DOHH2 (cell line): ENCODE measurements around the gene SDCBP2.

Source experiments
- CTCF ChIP-seq: fragments of 200-600 bp; sonication (generic); IDR thresholded peaks from one replicate; pipeline ENCODE4 v1.5.1; 2014; ENCODE audit warnings: antibody characterized with exemption, mild to moderate bottlenecking, low read depth, low read length; ENCODE audit not compliant: poor library complexity, severe bottlenecking
- EZH2phosphoT487 ChIP-seq: fragments of 200-600 bp; sonication (generic); IDR thresholded peaks from 2 replicates; pipeline ENCODE4 v1.6.1; 2017; ENCODE audit warnings: borderline replicate concordance, mild to moderate bottlenecking, antibody characterized with exemption, low read length, moderate library complexity, mixed read lengths

GRCh38 chr20:1287787-1288569, 41.0 kb downstream of the SDCBP2 start:
- TF ChIP-seq CTCF (no peak), EZH2phosphoT487 (no peak)
